ENCODE measurements around the gene TAX1BP3. TPM values are rescaled to one million over a fixed set of nuclear protein-coding genes. Genes with fewer than 3 reads are reported as not detected.

The TAX1BP3 gene
- total and polyA plus RNA-seq, 2 of the 4 experiments (the other 2 are of a cell fraction): 146 to 176 TPM

GRCh38 chr17:3695723-3696411 is 27.5 kb upstream of the TAX1BP3 start, which contains the start of gene P2RX5:
Gene P2RX5 (minus strand): TSS chr17:3696155. CDS start chr17:3696005, 150 bp downstream.
- no peak within 1 kb of the TSS for H3K18ac ChIP-seq (ENCODE audit: low read depth, low read length)
- H3K9me3 ChIP-seq (ENCODE audit: control insufficient read depth, insufficient read depth, low read length): peaks cover 12% of the 10 kb centered on the region
- no TSS peak for BruUV-seq (replicated peaks)
- no peak within 1 kb of the TSS for H4K91ac ChIP-seq (ENCODE audit: insufficient read depth, low read depth, low read length)
- no peak within 1 kb of the TSS; the same call in 1 of the 2 replicates for H3K14ac ChIP-seq (replicated peaks; ENCODE audit: low read depth, low read length)
- no peak within 1 kb of the TSS for H3K56ac ChIP-seq (ENCODE audit: extremely low read depth, insufficient read depth, low read length)
- peak within 1 kb of the TSS; percentile 79 for H3K4me3 ChIP-seq (ENCODE audit: insufficient read depth, low read depth, low read length)
- TF ChIP-seq MXI1 (IDR thresholded peaks at IDR 0.05; ENCODE audit: borderline replicate concordance, low read depth, low read length) (peak; percentile 85), USF2 (IDR thresholded peaks at IDR 0.05; ENCODE audit: low read depth, low read length) (peak; percentile 27; the same call in 1 of the 2 replicates), SMC3 (IDR thresholded peaks at IDR 0.05; ENCODE audit: low read depth, low read length) (no peak), CHD1 (IDR thresholded peaks at IDR 0.05; ENCODE audit: low read depth, low read length) (no peak)
- no peak within 1 kb of the TSS for H2BK15ac ChIP-seq (ENCODE audit: low read depth, low read length)
- intact Hi-C loops (cut with micrococcal nuclease) (loop anchor here (1.0 kb wide), 1 partner anchor 38 kb away; no protein-coding TSS in a partner anchor), dilution Hi-C loops (cut with HindIII; ENCODE audit: low sequenced_read_pairs, unreplicated experiment) (no loop called here), in situ Hi-C loops (cut with MboI; ENCODE audit: low sequenced_read_pairs) (no loop called here)
- H4K5ac ChIP-seq (ENCODE audit: low read depth, low read length): no peak within 1 kb of the TSS
- H3K9ac ChIP-seq (ENCODE audit: low read depth, low read length): peak within 1 kb of the TSS; percentile 62; the same call in 1 of the 2 replicates
- H3K9me1 ChIP-seq (ENCODE audit: insufficient read depth, low read length): no peaks in the 10 kb centered on the region
- H4K8ac ChIP-seq (ENCODE audit: low read depth in 2 of 2, low read length in 2 of 2): peak within 1 kb of the TSS in 1 of 2 experiments; percentile 32; a peak in 2 of 4 replicates
- peak within 1 kb of the TSS; percentile 76 for H2AK9ac ChIP-seq (replicated peaks; ENCODE audit: low read depth, low read length, poor library complexity)
- H2AFZ ChIP-seq (replicated peaks; ENCODE audit: low read length, poor library complexity): peak within 1 kb of the TSS; percentile 94
- ATAC-seq (ENCODE audit: low read depth): peak; percentile 82
- H3K4me1 ChIP-seq (ENCODE audit: control insufficient read depth, insufficient read depth, low read length): peaks cover 4% of the 10 kb centered on the region; the same call in 1 of the 2 replicates
- H3K36me3 ChIP-seq (ENCODE audit: control insufficient read depth, insufficient read depth, low read length): no peaks in the 10 kb centered on the region
- peaks cover 17% of the 10 kb centered on the region for H3K27me3 ChIP-seq (ENCODE audit: control insufficient read depth, insufficient read depth, low read length)
- no peak within 1 kb of the TSS for H2BK120ac ChIP-seq (ENCODE audit: low read depth, low read length)
- H2BK20ac ChIP-seq (ENCODE audit: low read depth, low read length): no peak within 1 kb of the TSS
- H4K20me1 ChIP-seq (ENCODE audit: insufficient read depth, low read length): no peaks in the 10 kb centered on the region
- no peaks in the 10 kb centered on the region for H3K79me1 ChIP-seq (ENCODE audit: low read depth in 1 of 2, low read length in 2 of 2)
- ChIA-PET POLR2A (ENCODE audit: unreplicated experiment) (no interaction called here), CTCF (interaction anchor here (1.0 to 1.1 kb wide), 2 partner anchors 13 to 37 kb away, joined by 3 read pairs; no protein-coding TSS in a partner anchor)
- H3K4ac ChIP-seq (ENCODE audit: low read depth, low read length): no peak within 1 kb of the TSS; the same call in 1 of the 2 replicates
- no peak within 1 kb of the TSS for H2BK5ac ChIP-seq (ENCODE audit: low read depth, low read length, poor library complexity, severe bottlenecking)
- no peak for DNase-seq
- peak within 1 kb of the TSS; percentile 99 for H3K4me2 ChIP-seq (ENCODE audit: low read depth, low read length)
- H2AK5ac ChIP-seq (ENCODE audit: low read depth, low read length): no peak within 1 kb of the TSS; the same call in 1 of the 2 replicates
- H3K23ac ChIP-seq (ENCODE audit: low read depth, low read length): peak within 1 kb of the TSS; percentile 38; the same call in 1 of the 2 replicates
- no peak within 1 kb of the TSS; the same call in 1 of the 2 replicates for H3K27ac ChIP-seq (ENCODE audit: insufficient read depth, low read length)
- 1% methylated on average over 22 of the region's 65 CpGs; no CpG with 5 or more reads in 1 of the 2 experiments for WGBS, 2 experiments (ENCODE audit: extremely low coverage in 2 of 2, insufficient read length in 1 of 2)

Measured in IMR-90 (cell line).